ENCODE results near the gene TRIM28.
A peak's percentile ranks its signal among the peaks of the same experiment; 100 is the strongest.
"Not testable (repeated sequence)": the region's sequence is repeated elsewhere in the genome, so short reads cannot be mapped to it uniquely, and the experiment has no call there.

Gene TRIM28

DNA sequence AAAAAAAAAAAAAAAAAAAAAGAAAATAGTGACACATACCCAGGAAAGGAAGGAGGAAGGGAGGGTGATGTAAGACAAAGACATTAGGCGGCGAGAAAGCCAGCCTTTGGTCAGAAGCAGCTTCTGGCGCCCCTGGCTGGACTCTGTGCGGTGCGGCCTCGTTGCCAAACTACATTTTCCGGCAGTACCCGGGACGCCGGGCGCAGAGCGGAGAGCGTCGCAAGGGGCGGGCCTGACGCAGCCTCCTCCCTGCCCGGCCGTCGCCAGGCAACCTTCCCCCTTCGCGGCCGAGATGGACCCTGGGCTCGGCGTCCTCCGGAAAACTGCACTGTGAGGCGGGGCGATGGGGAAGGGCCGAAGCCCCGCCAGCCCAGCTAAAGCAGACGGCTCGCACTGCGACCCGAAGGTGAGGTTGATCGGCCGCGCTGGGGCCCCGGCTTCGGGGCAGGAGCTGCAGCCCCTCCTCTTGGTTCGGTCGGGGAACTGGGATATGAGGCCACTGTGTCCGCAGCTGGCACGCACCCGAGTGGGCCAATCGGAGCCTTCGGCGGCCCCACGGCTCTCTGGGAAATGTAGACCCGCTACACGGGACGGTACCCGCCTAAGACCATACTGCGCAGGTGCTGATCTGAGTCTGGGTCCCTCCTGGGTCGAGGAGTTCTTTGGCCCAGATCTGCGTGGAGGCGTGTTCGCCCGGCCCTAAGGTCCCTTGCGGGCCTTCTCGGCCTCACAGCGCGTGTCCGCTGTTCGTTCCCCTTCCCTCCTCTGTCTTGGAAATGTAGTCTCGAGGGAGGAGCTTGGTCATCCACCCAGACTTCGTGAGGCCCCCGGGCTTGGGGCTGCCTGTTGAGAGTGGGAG lies 31.5 kb downstream of the TRIM28 start:
- DNase-seq (ENCODE audit: insufficient read length, low spot score): no peak
- no peak for FAIRE-seq
- TF ChIP-seq, protein P1, sequence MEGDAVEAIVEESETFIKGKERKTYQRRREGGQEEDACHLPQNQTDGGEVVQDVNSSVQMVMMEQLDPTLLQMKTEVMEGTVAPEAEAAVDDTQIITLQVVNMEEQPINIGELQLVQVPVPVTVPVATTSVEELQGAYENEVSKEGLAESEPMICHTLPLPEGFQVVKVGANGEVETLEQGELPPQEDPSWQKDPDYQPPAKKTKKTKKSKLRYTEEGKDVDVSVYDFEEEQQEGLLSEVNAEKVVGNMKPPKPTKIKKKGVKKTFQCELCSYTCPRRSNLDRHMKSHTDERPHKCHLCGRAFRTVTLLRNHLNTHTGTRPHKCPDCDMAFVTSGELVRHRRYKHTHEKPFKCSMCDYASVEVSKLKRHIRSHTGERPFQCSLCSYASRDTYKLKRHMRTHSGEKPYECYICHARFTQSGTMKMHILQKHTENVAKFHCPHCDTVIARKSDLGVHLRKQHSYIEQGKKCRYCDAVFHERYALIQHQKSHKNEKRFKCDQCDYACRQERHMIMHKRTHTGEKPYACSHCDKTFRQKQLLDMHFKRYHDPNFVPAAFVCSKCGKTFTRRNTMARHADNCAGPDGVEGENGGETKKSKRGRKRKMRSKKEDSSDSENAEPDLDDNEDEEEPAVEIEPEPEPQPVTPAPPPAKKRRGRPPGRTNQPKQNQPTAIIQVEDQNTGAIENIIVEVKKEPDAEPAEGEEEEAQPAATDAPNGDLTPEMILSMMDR (IDR thresholded peaks at IDR 0.05; ENCODE audit: insufficient read depth, missing control alignments): no peak

DNA sequence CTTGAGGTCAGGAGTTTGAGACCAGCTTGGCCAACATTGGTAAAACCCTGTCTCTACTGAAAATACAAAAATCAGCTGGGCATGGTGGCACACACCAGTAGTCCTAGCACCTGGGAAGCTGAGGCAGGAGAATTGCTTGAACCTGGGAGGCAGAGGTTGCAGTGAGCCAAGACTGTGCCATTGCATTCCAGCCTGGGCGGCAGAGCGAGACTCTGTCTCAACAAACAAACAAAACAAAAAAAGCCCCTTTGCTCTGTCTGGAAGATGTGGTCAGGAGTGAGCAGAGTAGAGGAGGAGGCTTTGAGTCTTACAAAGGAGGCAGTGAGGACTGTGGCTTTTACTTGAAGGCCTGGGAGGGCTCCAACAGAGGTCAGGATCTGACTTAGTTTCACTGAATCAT lies 33.7 kb downstream of the TRIM28 start:
- not testable (repeated sequence) for FAIRE-seq; DNase-seq (ENCODE audit: insufficient read length, low spot score)

DNA sequence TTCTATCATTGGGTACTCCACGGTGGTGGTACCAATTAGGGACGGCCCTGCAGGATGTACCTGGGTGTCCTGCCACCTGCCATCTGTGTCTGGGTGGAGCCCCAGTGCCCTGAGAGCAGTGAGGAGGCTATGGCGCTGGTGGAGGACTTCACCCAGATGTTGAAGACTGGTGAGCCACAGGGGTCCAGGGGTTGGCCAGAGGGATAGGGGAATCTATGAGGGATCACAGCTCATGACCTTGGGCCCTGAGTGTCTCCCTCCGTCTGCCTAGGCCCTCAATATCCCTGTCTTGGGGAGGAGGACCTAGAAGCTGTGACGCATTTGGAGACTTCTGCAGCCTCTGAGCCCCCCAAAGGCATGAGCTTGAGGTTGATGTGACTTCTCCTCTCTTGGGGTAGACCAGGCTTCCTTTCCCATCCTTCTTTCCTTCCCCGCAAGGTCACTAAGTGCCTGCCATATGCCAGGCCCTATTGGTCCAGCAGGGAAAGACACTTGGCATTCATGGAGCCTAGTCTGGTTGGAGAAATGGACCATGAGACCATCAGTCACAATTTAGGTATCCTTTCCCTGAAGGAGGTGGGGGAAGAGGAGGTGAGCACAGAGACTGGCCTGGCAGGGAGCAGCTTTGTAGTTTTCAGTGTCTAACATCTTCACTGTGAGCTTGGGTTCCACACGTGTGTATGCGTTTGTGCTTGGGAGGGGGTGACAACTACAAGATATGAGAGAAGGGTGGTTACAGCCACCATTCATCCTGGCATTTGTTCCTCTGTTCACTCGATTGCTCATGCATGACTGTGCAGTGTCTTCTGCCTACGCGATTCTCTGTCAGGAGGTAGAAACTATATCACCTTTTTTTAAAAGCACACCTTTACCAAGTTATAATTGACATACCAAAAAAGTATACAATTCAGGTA lies 34.4 kb downstream of the TRIM28 start:
- no peak for FAIRE-seq
- TF ChIP-seq, protein P1 (IDR thresholded peaks at IDR 0.05; ENCODE audit: insufficient read depth, missing control alignments): no peak
- DNase-seq (ENCODE audit: insufficient read length, low spot score): no peak

DNA sequence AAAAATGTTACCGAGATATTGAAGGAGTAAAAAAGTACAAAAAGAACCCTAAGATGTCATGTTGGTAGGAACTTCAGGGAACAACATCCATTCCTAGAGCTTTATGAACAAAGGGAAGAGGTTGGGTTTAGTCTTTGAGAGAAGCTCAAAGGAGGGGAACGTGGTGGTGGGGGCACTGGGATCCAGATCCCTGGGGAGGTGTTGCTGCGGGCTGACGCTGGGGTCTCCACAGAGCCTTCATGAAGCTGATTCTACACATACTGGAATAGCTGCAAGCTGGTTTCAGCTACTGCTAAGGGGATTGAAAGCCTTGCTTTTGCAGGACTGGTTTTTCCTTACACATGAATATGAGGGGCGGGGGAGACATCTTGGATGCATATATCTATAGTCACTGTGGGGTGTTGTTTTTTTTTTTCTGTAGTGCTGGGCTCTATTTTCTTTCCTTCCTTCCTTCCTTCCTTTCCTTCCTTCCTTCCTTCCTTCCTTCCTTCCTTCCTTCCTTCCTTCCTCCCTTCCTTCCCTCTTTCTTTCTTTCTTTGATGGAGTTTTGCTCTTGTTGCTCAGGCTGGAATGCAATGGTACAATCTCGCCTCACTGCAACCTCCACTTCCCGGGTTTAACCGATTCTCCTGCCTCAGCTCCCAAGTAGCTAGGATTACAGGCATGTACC lies 35.7 kb downstream of the TRIM28 start:
- DNase-seq (ENCODE audit: insufficient read length, low spot score) (no peak), FAIRE-seq (no peak)
- TF ChIP-seq, protein P1 (IDR thresholded peaks at IDR 0.05; ENCODE audit: insufficient read depth, missing control alignments): no peak

DNA sequence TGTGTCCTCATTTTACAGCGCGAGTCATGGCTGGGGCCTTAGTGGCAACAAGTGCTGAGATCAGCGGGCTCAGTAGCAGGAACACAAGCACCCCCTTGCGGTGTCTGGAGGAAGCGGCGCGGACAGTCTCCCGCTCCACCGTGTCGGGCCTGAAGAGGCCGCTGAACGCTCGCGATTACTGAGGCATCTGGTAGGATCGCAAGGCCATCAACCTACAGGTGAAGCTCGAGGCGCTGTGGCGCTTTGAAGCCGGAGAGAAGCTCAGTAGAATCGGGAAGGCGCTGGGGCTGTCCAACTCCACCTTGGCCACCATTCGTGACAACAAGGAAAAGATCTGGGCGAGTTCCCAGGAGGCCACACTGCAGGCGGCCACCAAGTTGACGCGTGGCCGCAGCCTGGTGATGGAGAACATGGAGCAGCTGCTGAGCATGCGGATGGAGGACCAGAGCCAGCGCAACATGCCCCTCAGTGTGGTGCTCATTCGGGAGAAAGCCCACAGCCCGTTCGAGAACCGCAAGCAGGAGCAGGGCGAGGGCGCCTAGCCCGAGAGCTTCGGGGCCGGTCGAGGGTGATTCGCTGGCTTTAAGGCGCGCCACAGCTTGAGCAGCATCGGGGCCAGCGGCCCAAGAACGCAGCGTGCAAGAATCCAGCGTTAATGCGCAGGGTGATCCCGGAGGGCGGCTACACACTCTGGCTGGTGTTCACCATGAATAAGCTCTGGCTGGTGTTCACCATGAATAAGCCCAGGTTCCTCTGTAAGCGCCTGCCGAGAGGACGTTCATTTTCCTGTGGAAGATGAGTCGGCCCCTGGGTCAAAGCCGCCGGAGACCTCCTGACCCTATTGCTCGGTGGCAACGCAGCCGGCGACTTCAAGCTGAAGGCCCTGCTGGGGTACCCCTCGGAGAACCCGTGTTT lies 37.6 kb downstream of the TRIM28 start:
- FAIRE-seq: no peak
- no peak for DNase-seq (ENCODE audit: insufficient read length, low spot score)

DNA sequence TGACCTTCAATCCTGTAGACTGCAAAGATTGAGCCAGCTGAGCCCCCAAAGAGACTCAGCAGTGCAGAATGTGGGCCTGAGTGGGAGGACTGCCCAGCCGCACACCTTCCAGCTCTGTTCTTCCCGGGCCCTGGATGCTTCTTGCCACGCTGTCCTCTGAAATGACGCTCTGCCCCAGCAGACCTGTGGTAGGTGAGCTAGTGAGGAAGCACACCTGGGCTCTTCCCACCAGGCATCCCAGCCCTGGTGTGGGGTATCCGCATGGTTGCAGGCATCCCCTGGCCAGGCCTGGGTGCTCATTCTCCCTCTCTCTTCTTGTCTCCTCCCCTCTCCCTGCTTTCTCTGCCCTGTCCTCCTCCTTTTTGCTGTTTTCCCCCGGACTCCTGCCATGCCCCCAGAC lies 39.1 kb downstream of the TRIM28 start:
- DNase-seq (ENCODE audit: insufficient read length, low spot score) (no peak), FAIRE-seq (no peak)
- TF ChIP-seq, protein P1 (IDR thresholded peaks at IDR 0.05; ENCODE audit: insufficient read depth, missing control alignments): no peak

More for the DNA sequence above, 37.6 kb downstream of the TRIM28 start:
- TF ChIP-seq, protein P1 (IDR thresholded peaks at IDR 0.05; ENCODE audit: insufficient read depth, missing control alignments): peak; percentile 81

Data from D721Med (cell line).